Activated CD4-positive, alpha-beta memory T cell treated with anti-CD3 and anti-CD28 coated beads for 36 hours (primary cell): ENCODE data around the gene TKTL1. TPM values are rescaled to one million over a fixed set of nuclear protein-coding genes. Genes with fewer than 3 reads are reported as not detected.
"Not testable (repeated sequence)": the region's sequence is repeated elsewhere in the genome, so short reads cannot be mapped to it uniquely, and the experiment has no call there.

Experiments used
- CTCF ChIA-PET: fragments of 350-600 bp; sonication (Branson Sonifier 250); formaldehyde crosslinking; loops from one replicate; lab custom pipeline; 2021; ENCODE audit warnings: antibody characterized with exemption, inconsistent platforms; lab: Charles Lee
- POLR2A ChIA-PET: fragments of 350-600 bp; sonication (Branson Sonifier 250); formaldehyde crosslinking; loops from one replicate; lab custom pipeline; 2021; ENCODE audit warnings: antibody characterized with exemption; lab: Charles Lee
- DNase-seq: peaks from one replicate; pipeline ENCODE4 v3.0.0-alpha.2; 2020
- H3K27ac Mint-ChIP-seq: one replicate; pipeline ENCODE4 v1.8.0; 2021; ENCODE audit warnings: mixed read lengths
- H3K27me3 Mint-ChIP-seq: one replicate; pipeline ENCODE4 v1.8.0; 2021; ENCODE audit warnings: mixed read lengths
- H3K36me3 Mint-ChIP-seq: one replicate; pipeline ENCODE4 v1.8.0; 2021; ENCODE audit warnings: mixed read lengths
- H3K4me1 Mint-ChIP-seq: one replicate; pipeline ENCODE4 v1.8.0; 2021; ENCODE audit warnings: low read depth, mixed read lengths
- H3K4me3 Mint-ChIP-seq: one replicate; pipeline ENCODE4 v1.8.0; 2021; ENCODE audit warnings: mild to moderate bottlenecking, mixed read lengths
- H3K9me3 Mint-ChIP-seq: one replicate; pipeline ENCODE4 v1.8.0; 2021; ENCODE audit warnings: mixed read lengths
- intact Hi-C: fragments of 100-400 bp; cut with micrococcal nuclease; formaldehyde crosslinking; loops from one replicate; pipeline ENCODE4 v1.15.1; 2023
- total RNA-seq, 2 experiments: library from RNA; stranded (reverse); gene quantifications; one replicate each; pipeline ENCODE4 v1.2.3, GENCODE V29; 2021

Gene TKTL1, protein sequence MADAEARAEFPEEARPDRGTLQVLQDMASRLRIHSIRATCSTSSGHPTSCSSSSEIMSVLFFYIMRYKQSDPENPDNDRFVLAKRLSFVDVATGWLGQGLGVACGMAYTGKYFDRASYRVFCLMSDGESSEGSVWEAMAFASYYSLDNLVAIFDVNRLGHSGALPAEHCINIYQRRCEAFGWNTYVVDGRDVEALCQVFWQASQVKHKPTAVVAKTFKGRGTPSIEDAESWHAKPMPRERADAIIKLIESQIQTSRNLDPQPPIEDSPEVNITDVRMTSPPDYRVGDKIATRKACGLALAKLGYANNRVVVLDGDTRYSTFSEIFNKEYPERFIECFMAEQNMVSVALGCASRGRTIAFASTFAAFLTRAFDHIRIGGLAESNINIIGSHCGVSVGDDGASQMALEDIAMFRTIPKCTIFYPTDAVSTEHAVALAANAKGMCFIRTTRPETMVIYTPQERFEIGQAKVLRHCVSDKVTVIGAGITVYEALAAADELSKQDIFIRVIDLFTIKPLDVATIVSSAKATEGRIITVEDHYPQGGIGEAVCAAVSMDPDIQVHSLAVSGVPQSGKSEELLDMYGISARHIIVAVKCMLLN
- total RNA-seq, result under 1 TPM; 0.15 to 0.21 TPM

DNA sequence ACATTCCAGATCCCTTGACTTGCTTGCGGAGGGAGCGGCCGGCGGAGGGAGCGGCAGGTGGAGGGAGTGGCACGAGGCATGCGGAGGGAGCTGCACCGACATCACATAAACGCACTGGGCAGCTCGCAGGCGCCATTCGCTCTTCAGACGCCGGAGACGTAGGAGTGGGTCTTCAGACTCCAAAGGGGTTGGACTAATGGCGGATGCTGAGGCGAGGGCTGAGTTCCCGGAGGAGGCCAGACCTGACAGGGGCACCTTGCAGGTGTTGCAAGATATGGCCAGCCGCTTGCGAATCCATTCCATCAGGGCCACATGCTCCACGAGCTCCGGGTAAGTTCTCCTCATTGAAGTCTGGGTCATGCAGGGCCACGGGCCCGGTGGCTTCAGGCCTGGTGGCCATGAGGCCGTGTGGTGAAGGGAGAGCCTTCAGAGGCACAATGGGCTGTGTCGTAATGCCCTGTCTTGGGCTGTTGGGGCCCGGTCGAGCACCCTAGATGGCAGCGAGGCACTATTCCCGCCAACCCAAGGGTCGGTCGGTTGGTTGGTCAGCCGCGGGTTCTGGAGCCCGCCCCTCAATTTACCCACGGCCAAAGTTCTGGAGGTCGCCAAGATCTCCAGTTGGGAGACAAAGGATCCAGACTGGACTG, at the start of gene TKTL1:
TKTL1 (plus strand) TSS at position 132 of the 647 bp plus-strand sequence; CDS start at position 197, 65 bp downstream.
- CTCF ChIA-PET, result no interaction called here
- no peaks in the 10 kb centered on the region for H3K36me3 Mint-ChIP-seq
- H3K4me3 Mint-ChIP-seq, result no peak within 1 kb of the TSS
- intact Hi-C loops, result no loop called here
- no peaks in the 10 kb centered on the region for H3K27me3 Mint-ChIP-seq
- no peaks in the 10 kb centered on the region for H3K9me3 Mint-ChIP-seq
- DNase-seq, result no peak
- POLR2A ChIA-PET, result no interaction called here
- no peak within 1 kb of the TSS for H3K27ac Mint-ChIP-seq
- H3K4me1 Mint-ChIP-seq, result no peaks in the 10 kb centered on the region

- DNase-seq, H3K27me3 Mint-ChIP-seq, CTCF ChIA-PET, H3K4me3 Mint-ChIP-seq, H3K4me1 Mint-ChIP-seq, H3K36me3 Mint-ChIP-seq, H3K9me3 Mint-ChIP-seq, intact Hi-C loops, POLR2A ChIA-PET, H3K27ac Mint-ChIP-seq: not testable (repeated sequence)
These were observed 48.1 kb upstream of the TKTL1 start for GRCh38 chrX:154247377-154248045.

- H3K27ac Mint-ChIP-seq, H3K36me3 Mint-ChIP-seq, POLR2A ChIA-PET, H3K9me3 Mint-ChIP-seq, H3K4me3 Mint-ChIP-seq, CTCF ChIA-PET, DNase-seq, intact Hi-C loops, H3K4me1 Mint-ChIP-seq, H3K27me3 Mint-ChIP-seq: not testable (repeated sequence)
These were observed 47.5 kb upstream of the TKTL1 start for GRCh38 chrX:154248076-154248475.

DNA sequence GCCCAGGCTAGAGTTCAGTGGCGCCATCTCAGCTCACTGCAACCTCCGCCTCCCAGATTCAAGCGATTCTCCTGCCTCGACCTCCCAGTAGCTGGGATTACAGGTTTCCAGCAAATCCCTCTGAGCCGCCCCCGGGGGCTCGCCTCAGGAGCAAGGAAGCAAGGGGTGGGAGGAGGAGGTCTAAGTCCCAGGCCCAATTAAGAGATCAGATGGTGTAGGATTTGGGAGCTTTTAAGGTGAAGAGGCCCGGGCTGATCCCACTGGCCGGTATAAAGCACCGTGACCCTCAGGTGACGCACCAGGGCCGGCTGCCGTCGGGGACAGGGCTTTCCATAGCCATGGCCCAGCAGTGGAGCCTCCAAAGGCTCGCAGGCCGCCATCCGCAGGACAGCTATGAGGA, 38.3 kb upstream of the TKTL1 start, which contains the start of gene OPN1MW3:
OPN1MW3 (plus strand) TSS at position 301 of the 400 bp plus-strand sequence; CDS start at position 339, 38 bp downstream.
- H3K4me1 Mint-ChIP-seq, H3K27ac Mint-ChIP-seq, intact Hi-C loops, POLR2A ChIA-PET, H3K27me3 Mint-ChIP-seq, DNase-seq, H3K9me3 Mint-ChIP-seq, CTCF ChIA-PET, H3K4me3 Mint-ChIP-seq, H3K36me3 Mint-ChIP-seq: not testable (repeated sequence)

DNA sequence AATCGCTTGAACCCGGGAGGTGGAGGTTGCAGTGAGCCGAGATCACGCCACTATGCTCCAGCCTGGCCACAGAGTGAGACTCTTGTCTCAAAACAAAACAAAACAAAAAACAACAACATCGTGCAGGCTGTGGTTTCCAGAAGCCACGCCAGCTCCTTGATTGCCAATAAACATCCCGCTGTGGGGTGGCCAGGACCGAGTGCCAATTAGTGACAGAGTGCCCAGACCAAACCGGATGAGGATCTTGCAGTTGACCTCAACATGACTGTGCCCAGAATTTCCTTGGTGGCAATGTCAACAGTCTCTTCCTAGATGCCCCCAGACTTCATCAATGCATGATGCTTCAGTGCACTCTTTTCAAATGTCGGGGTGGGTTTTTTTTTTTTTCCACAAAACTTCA, 36.9 kb upstream of the TKTL1 start:
- DNase-seq, H3K36me3 Mint-ChIP-seq, H3K4me3 Mint-ChIP-seq, H3K27ac Mint-ChIP-seq, H3K27me3 Mint-ChIP-seq, H3K4me1 Mint-ChIP-seq, CTCF ChIA-PET, H3K9me3 Mint-ChIP-seq, POLR2A ChIA-PET, intact Hi-C loops: not testable (repeated sequence)

DNA sequence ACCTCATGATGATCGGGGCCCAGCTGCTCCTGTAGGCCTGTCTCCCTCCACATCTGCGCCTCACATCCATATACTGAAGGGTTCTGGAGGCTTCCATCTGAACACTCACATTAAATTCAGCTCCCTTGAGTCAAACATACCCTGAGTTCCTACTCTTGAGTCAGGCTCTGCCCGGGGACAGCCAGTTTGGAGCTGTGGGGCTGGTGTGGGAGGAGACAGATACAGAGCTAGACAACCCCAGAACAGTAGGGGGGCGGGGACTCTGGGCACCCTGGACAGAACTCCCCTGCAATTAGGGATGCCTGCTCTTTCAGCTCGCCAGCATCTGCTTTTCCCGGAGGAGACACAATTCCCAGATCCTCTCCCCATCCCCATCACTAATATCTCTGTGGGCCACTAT, 32.5 kb upstream of the TKTL1 start:
- H3K27ac Mint-ChIP-seq, DNase-seq, intact Hi-C loops, H3K27me3 Mint-ChIP-seq, H3K4me1 Mint-ChIP-seq, CTCF ChIA-PET, H3K4me3 Mint-ChIP-seq, H3K9me3 Mint-ChIP-seq, H3K36me3 Mint-ChIP-seq, POLR2A ChIA-PET: not testable (repeated sequence)

DNA sequence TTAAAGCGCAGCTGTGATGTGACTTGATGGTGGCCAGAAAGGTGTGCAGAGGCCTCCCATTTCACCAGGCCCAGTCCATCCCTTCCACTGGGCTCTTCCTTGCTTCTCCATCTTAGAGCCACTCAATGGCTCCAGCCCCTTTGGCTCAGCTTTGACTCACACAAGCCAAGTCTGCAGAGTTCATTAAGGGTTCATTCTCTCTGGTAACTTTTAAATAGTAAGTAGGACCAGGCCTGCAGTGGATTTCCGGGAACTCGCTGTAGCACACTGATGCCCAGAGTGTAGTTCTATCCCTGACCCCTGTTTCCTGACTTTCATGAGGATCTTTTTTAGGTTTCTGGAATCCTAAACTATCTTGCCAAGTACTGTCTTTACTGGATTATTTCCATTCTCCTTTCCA, 26.4 kb upstream of the TKTL1 start:
- DNase-seq, CTCF ChIA-PET, H3K9me3 Mint-ChIP-seq, H3K4me3 Mint-ChIP-seq, intact Hi-C loops, H3K27ac Mint-ChIP-seq, H3K36me3 Mint-ChIP-seq, H3K27me3 Mint-ChIP-seq, H3K4me1 Mint-ChIP-seq, POLR2A ChIA-PET: not testable (repeated sequence)

DNA sequence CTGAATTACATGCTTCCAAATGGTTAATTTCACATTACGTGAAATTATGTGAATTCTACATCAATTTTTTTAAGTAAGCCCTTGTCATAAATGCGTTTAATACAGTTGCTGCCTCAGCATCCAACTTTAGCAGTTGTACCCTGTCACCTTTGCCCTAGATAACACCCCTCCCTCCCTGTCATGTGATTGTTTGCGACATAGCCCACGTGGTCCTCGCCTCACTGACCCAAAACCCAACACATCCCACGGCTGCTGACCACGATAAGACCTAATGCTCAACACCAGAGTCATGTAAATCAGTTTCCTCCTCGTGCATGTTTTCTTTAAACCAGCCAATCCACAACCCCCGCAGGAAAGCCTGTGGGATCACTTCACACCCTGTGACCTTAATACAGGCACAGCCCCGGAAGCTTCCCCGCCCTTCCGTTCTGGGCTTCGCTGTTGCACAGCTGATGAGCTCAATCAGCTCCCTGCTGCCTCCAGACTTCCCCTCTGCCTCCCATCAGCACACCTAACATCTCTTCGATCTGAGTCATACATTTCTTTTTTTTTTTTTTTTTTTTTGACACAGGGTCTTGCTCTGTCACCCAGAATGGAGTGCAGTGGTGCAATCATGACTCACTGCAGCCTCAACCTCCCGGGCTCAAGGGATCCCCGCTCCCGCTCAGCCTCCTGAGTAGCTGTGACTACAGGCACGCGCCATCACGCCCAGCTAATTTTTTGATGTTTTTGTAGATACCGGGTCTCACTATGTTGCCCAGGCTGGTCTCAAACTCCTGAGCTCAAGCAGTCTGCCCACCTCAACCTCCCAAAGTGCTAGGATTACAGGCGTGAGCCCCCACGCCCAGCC, 10.9 kb upstream of the TKTL1 start:
- H3K36me3 Mint-ChIP-seq, H3K4me3 Mint-ChIP-seq, H3K9me3 Mint-ChIP-seq, H3K4me1 Mint-ChIP-seq, POLR2A ChIA-PET, intact Hi-C loops, CTCF ChIA-PET, DNase-seq, H3K27me3 Mint-ChIP-seq, H3K27ac Mint-ChIP-seq: not testable (repeated sequence)

GRCh38 chrX:154286406-154286805, 9.2 kb upstream of the TKTL1 start:
- CTCF ChIA-PET, H3K27me3 Mint-ChIP-seq, H3K27ac Mint-ChIP-seq, H3K4me3 Mint-ChIP-seq, H3K9me3 Mint-ChIP-seq, POLR2A ChIA-PET, DNase-seq, intact Hi-C loops, H3K4me1 Mint-ChIP-seq, H3K36me3 Mint-ChIP-seq: not testable (repeated sequence)

GRCh38 chrX:154294791-154295574, 612 bp upstream of the TKTL1 start, which contains the start of gene TEX28:
TEX28 (minus strand) TSS chrX:154295124; CDS start chrX:154292117, 3,007 bp downstream.
- ChIA-PET CTCF (no interaction called here), POLR2A (no interaction called here)
- H3K9me3 Mint-ChIP-seq, result no peaks in the 10 kb centered on the region
- H3K4me1 Mint-ChIP-seq, result no peaks in the 10 kb centered on the region
- no peak for DNase-seq
- H3K36me3 Mint-ChIP-seq, result no peaks in the 10 kb centered on the region
- intact Hi-C loops, result no loop called here
- no peaks in the 10 kb centered on the region for H3K27me3 Mint-ChIP-seq
- H3K4me3 Mint-ChIP-seq, result no peak within 1 kb of the TSS
- H3K27ac Mint-ChIP-seq, result no peak within 1 kb of the TSS

DNA sequence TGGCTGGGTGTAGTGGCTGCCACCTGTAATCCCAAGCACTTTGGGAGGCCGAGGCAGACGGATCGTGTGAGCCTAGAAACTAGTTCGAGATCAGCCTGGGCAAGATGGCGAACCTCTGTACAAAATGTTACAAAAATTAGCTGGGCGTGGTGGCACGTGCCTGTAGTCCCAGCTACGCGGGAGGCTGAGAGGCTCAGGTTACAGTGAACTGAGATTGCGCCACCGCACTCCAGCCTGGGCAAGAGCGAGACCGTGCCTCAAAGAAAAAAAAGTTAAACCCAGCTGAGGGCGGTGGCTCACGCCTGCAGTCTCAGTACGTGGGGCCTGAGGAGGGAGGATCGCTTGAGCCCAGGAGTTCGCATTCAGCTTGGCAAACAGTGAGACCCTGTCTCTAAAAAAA, 1.1 kb downstream of the TKTL1 start:
- Mint-ChIP-seq H3K27me3 (no peaks in the 10 kb centered on the region), H3K27ac (no peak overlapping the region), H3K4me3 (no peak overlapping the region), H3K36me3 (no peaks in the 10 kb centered on the region), H3K4me1 (no peaks in the 10 kb centered on the region), H3K9me3 (no peaks in the 10 kb centered on the region)
- DNase-seq, result no peak
- intact Hi-C loops, result no loop called here
- ChIA-PET POLR2A (no interaction called here), CTCF (interaction anchor here (0.6 kb wide), 1 partner anchor 399 kb away, joined by 3 read pairs; no protein-coding TSS in a partner anchor)
